Smooth muscle cell of the brain vasculature (primary cell): Measurements from ENCODE around the gene ZC3H11A.

Experiments
- DNase-seq: peaks from one replicate; pipeline ENCODE4 v3.0.0-alpha.2; 2012; ENCODE audit warnings: low read depth, low spot score

The ZC3H11A gene

DNA sequence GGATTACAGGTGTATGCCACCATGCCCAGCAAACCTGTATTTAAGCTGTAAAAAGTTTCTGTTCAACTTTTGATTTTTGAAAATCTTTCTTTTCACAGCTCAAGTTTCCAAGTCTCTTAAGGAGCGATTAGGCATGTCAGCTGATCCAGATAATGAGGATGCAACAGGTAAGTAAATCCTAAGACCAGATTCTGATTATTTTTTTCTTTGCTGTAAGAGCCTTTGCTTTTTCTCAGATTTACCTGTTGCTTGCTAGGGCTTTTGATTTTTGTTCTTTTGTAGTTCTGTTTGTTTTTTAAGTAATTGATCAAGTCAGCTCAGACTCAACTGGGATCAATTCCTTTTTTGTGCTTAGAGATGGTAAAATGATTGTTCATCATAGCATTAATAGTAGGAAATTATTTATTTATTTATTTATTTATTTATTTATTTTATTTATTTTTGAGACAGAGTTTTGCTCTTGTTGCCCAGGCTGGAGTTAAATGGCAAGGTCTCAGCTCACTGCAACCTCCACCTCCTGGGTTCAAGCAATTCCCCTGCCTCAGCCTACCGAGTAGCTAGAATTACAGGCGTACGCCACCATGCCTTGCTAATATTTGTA, 44.9 kb downstream of the ZC3H11A start:
- no peak for DNase-seq

DNA sequence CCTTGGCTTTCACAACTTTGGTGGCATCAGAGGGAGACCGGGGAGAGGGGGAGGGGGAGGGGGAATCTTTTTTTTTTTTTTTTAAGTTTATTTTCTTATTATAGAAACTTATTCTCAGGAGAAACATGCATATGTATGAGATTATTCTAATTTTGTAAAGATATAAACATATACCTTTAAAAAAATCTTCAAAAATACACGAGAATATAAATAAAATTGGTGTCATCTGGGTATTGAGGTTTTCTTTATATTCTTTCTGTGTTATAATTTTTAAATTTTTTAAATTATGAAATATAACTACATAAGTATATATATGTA, 47.1 kb downstream of the ZC3H11A start:
- no peak for DNase-seq

DNA sequence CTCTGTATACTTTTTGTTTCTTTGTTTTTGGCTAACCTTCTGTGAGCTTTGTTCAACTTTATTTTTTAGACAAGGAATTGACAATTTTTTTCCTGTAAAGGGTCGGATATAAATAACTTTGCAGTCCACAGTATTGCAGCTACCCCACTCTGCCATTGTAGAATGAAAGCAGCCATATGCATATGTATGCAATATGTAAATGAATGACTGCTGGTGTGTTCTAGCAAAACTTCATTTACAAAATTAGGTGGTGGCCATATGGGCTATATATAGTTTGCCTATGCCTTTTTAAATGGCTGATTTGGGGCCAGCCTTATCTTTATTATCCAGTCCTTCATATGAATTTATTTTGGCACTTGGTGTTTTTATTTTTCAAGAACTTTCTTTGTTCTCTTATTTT, 48.0 kb downstream of the ZC3H11A start:
- DNase-seq, result no peak
